Mesenchymal stem cell (in vitro differentiated cells and primary cell): Measurements from ENCODE around the gene KHSRP.

Experiments used
- DNase-seq: peaks from one replicate; pipeline ENCODE4 v3.0.0-alpha.2; 2013
- H2AFZ ChIP-seq: one replicate; pipeline ENCODE4 v1.6.1; 2013; ENCODE audit warnings: low read depth, mild to moderate bottlenecking, control low read depth, inconsistent platforms, low read length, moderate library complexity
- H2AK5ac ChIP-seq: 2 replicates; pipeline ENCODE4 v1.6.1; 2013; ENCODE audit warnings: low read length, moderate library complexity, mild to moderate bottlenecking, inconsistent platforms; ENCODE audit not compliant: severe bottlenecking
- H2BK120ac ChIP-seq: one replicate; pipeline ENCODE4 v1.6.1; 2013; ENCODE audit warnings: low read depth, mild to moderate bottlenecking, inconsistent platforms, low read length, moderate library complexity
- H2BK12ac ChIP-seq, 2 experiments: one replicate each; pipeline ENCODE4 v1.6.1; 2013; ENCODE audit warnings: inconsistent platforms in 2 of 2, low read length in 2 of 2, mild to moderate bottlenecking in 2 of 2, moderate library complexity in 2 of 2, control low read depth in 1 of 2
- H2BK15ac ChIP-seq: one replicate; pipeline ENCODE4 v1.6.1; 2013; ENCODE audit warnings: mild to moderate bottlenecking, low read depth, inconsistent platforms; ENCODE audit not compliant: poor library complexity, severe bottlenecking
- H2BK5ac ChIP-seq: 2 replicates; pipeline ENCODE4 v1.6.1; 2013; ENCODE audit warnings: low read depth, mild to moderate bottlenecking, low read length, control low read depth, inconsistent platforms; ENCODE audit not compliant: poor library complexity, severe bottlenecking
- H3K14ac ChIP-seq, 2 experiments: one replicate each; pipeline ENCODE4 v1.6.1; 2013; ENCODE audit warnings: inconsistent platforms in 2 of 2, low read length in 2 of 2, control low read depth in 1 of 2, mild to moderate bottlenecking in 1 of 2, moderate library complexity in 1 of 2
- H3K18ac ChIP-seq, 2 experiments: one replicate each; pipeline ENCODE4 v1.6.1; 2013; ENCODE audit warnings: inconsistent platforms in 2 of 2, low read length in 2 of 2, control low read depth in 1 of 2, low read depth in 1 of 2, mild to moderate bottlenecking in 1 of 2
- H3K23ac ChIP-seq, 2 experiments: one replicate each; pipeline ENCODE4 v1.6.1; 2013; ENCODE audit warnings: inconsistent platforms in 2 of 2, low read length in 2 of 2, mild to moderate bottlenecking in 2 of 2, moderate library complexity in 2 of 2, control low read depth in 1 of 2
- H3K27ac ChIP-seq: 2 replicates; pipeline ENCODE4 v1.5.1; 2013; ENCODE audit warnings: mild to moderate bottlenecking, moderate library complexity, low read length, control low read depth, inconsistent platforms; ENCODE audit not compliant: poor library complexity, severe bottlenecking
- H3K27me3 ChIP-seq, 2 experiments: 2 replicates each; pipeline versions ENCODE4 v1.6.1 to v1.7.0; 2013; ENCODE audit warnings: low read length in 2 of 2, mild to moderate bottlenecking in 2 of 2, moderate library complexity in 2 of 2, control low read depth in 1 of 2, inconsistent platforms in 1 of 2; ENCODE audit not compliant: control insufficient read depth in 1 of 2, insufficient read depth in 1 of 2
- H3K36me3 ChIP-seq, 2 experiments: 2 replicates each; pipeline versions ENCODE4 v1.6.1 to v1.7.0; 2013; ENCODE audit warnings: low read length in 2 of 2, control low read depth in 1 of 2, inconsistent platforms in 1 of 2, low read depth in 1 of 2, mild to moderate bottlenecking in 1 of 2; ENCODE audit not compliant: insufficient read depth in 2 of 2, control insufficient read depth in 1 of 2
- H3K4ac ChIP-seq, 2 experiments: one replicate each; pipeline ENCODE4 v1.6.1; 2013; ENCODE audit warnings: inconsistent platforms in 2 of 2, low read length in 2 of 2, mild to moderate bottlenecking in 2 of 2, moderate library complexity in 2 of 2, control low read depth in 1 of 2, low read depth in 1 of 2
- H3K4me1 ChIP-seq: 2 replicates; pipeline ENCODE4 v1.6.1; 2013; ENCODE audit warnings: low read depth, low read length, control low read depth; ENCODE audit not compliant: control insufficient read depth, insufficient read depth
- H3K4me2 ChIP-seq: 2 replicates; pipeline ENCODE4 v1.6.1; 2013; ENCODE audit warnings: low read length, mild to moderate bottlenecking, inconsistent platforms; ENCODE audit not compliant: poor library complexity, severe bottlenecking
- H3K4me3 ChIP-seq, 2 experiments: 2 replicates each; pipeline versions ENCODE4 v1.5.1 to v1.7.0; 2013; ENCODE audit warnings: low read length in 2 of 2, mild to moderate bottlenecking in 2 of 2, control low read depth in 1 of 2, low read depth in 1 of 2; ENCODE audit not compliant: insufficient read depth in 1 of 2
- H3K79me1 ChIP-seq: replicated peaks from 2 replicates; pipeline ENCODE4 v1.6.1; 2013; ENCODE audit warnings: mild to moderate bottlenecking, control low read depth, low read length, inconsistent platforms; ENCODE audit not compliant: poor library complexity, severe bottlenecking
- H3K9ac ChIP-seq: 2 replicates; pipeline ENCODE4 v1.7.0; 2013; ENCODE audit warnings: mild to moderate bottlenecking, low read length, moderate library complexity
- H3K9me3 ChIP-seq: 2 replicates; pipeline ENCODE4 v1.7.0; 2013; ENCODE audit warnings: mild to moderate bottlenecking, low read length; ENCODE audit not compliant: control insufficient read depth
- H4K8ac ChIP-seq: one replicate; pipeline ENCODE4 v1.6.1; 2013; ENCODE audit warnings: inconsistent platforms, mild to moderate bottlenecking, low read length, moderate library complexity
- H4K91ac ChIP-seq: one replicate; pipeline ENCODE4 v1.6.1; 2013; ENCODE audit warnings: mild to moderate bottlenecking, low read length, inconsistent platforms
- WGBS: methylation state at CpG from one replicate; pipeline ENCODE4 v1.1.7; 2013; ENCODE audit warnings: mixed read lengths; 5-methylcytosine and 5-hydroxymethylcytosine counted together

Gene KHSRP

GRCh38 chr19:6451583-6452222, 27.1 kb upstream of the KHSRP start:
- Histone ChIP-seq H3K27ac (no peak overlapping the region), H3K4ac (no peak overlapping the region), H3K27me3 (no peaks in the 10 kb centered on the region), H2BK120ac (no peak overlapping the region), H3K18ac (no peak overlapping the region), H3K4me1 (no peaks in the 10 kb centered on the region), H2AK5ac (no peak overlapping the region), H2BK15ac (no peak overlapping the region), H3K23ac (no peak overlapping the region), H2AFZ (no peak overlapping the region), H3K9ac (no peak overlapping the region), H3K14ac (no peak overlapping the region), H2BK12ac (no peak overlapping the region), H3K79me1 (peaks cover 1% of the 10 kb centered on the region), H3K9me3 (peaks cover 30% of the 10 kb centered on the region), H4K91ac (no peak overlapping the region), H3K4me2 (no peak overlapping the region), H2BK5ac (no peak overlapping the region), H3K4me3 (no peak overlapping the region), H4K8ac (no peak overlapping the region), H3K36me3 (peaks cover 28 to 54% of the 10 kb centered on the region in 2 experiments)
- no peak for DNase-seq
- WGBS, result 96% methylated on average over 6 of the region's 7 CpGs

GRCh38 chr19:6450166-6450565, 25.6 kb upstream of the KHSRP start:
- Histone ChIP-seq H3K27ac (no peak overlapping the region), H3K9ac (no peak overlapping the region), H2BK5ac (no peak overlapping the region), H3K4me2 (no peak overlapping the region), H2BK12ac (no peak overlapping the region), H2AFZ (no peak overlapping the region), H3K18ac (no peak overlapping the region), H3K4me1 (no peaks in the 10 kb centered on the region), H3K14ac (no peak overlapping the region), H3K79me1 (no peaks in the 10 kb centered on the region), H2BK120ac (no peak overlapping the region), H3K36me3 (peaks cover 23 to 53% of the 10 kb centered on the region in 2 experiments), H3K27me3 (no peaks in the 10 kb centered on the region), H4K8ac (no peak overlapping the region), H2AK5ac (no peak overlapping the region), H3K23ac (no peak overlapping the region), H4K91ac (no peak overlapping the region), H3K4ac (no peak overlapping the region), H3K4me3 (no peak overlapping the region), H2BK15ac (no peak overlapping the region), H3K9me3 (peaks cover 34% of the 10 kb centered on the region)
- WGBS, result 99% methylated on average over 5 of the region's 5 CpGs
- DNase-seq, result no peak

DNA sequence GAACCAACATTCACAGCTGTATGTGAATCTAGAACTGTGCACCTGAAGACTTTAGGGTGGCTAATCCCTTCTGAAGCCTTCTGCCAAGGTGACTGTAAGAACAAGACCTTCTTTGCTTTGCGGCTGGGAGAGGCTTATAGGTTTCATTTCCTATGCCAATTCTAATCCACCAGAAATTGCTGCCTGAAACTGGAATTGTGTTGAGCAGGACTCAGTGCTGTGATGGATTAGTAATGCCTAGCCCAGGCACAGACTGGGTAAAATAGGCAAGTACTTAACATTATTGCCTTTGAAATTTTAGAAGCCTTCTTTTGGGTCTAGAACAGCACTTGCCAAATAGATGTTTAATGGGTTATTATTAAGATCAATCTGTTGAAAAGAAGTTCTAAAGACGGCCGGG, 23.4 kb upstream of the KHSRP start:
- H2BK15ac ChIP-seq, result no peak overlapping the region
- peaks cover 4 to 42% of the 10 kb centered on the region in 2 experiments for H3K36me3 ChIP-seq
- H3K9me3 ChIP-seq, result peaks cover 13% of the 10 kb centered on the region
- H3K4me1 ChIP-seq, result no peaks in the 10 kb centered on the region
- no peak overlapping the region for H4K8ac ChIP-seq
- H2BK5ac ChIP-seq, result no peak overlapping the region
- DNase-seq, result no peak
- H3K23ac ChIP-seq, result no peak overlapping the region
- no peaks in the 10 kb centered on the region for H3K27me3 ChIP-seq
- no peak overlapping the region for H3K9ac ChIP-seq
- H3K4ac ChIP-seq, result no peak overlapping the region
- no peak overlapping the region for H2AFZ ChIP-seq
- no peak overlapping the region for H3K4me2 ChIP-seq
- no peak overlapping the region for H3K14ac ChIP-seq
- H3K18ac ChIP-seq, result no peak overlapping the region
- no peak overlapping the region for H4K91ac ChIP-seq
- no peak overlapping the region for H2BK120ac ChIP-seq
- H3K4me3 ChIP-seq, result no peak overlapping the region
- H2AK5ac ChIP-seq, result no peak overlapping the region
- H2BK12ac ChIP-seq, result no peak overlapping the region
- no peaks in the 10 kb centered on the region for H3K79me1 ChIP-seq
- H3K27ac ChIP-seq, result no peak overlapping the region
- 97% methylated on average over 2 of the region's 3 CpGs for WGBS

GRCh38 chr19:6446452-6446851, 21.8 kb upstream of the KHSRP start:
- no peaks in the 10 kb centered on the region for H3K79me1 ChIP-seq
- H2BK12ac ChIP-seq, result no peak overlapping the region
- H3K4me3 ChIP-seq, result no peak overlapping the region
- H3K4me2 ChIP-seq, result no peak overlapping the region
- no peak overlapping the region for H2BK15ac ChIP-seq
- H2BK5ac ChIP-seq, result no peak overlapping the region
- H3K27me3 ChIP-seq, result no peaks in the 10 kb centered on the region
- no peak overlapping the region for H4K8ac ChIP-seq
- H3K27ac ChIP-seq, result no peak overlapping the region
- 99% methylated on average over 3 of the region's 3 CpGs for WGBS
- H3K9me3 ChIP-seq, result peaks cover 8% of the 10 kb centered on the region
- H3K14ac ChIP-seq, result no peak overlapping the region
- no peak overlapping the region for H3K9ac ChIP-seq
- H3K4me1 ChIP-seq, result no peaks in the 10 kb centered on the region
- H4K91ac ChIP-seq, result no peak overlapping the region
- no peak overlapping the region for H2AK5ac ChIP-seq
- peaks cover 0 to 36% of the 10 kb centered on the region in 2 experiments for H3K36me3 ChIP-seq
- no peak overlapping the region for H3K4ac ChIP-seq
- no peak overlapping the region for H3K23ac ChIP-seq
- DNase-seq, result no peak
- no peak overlapping the region for H3K18ac ChIP-seq
- H2AFZ ChIP-seq, result no peak overlapping the region
- H2BK120ac ChIP-seq, result no peak overlapping the region
